HG03521 (cell line): ENCODE measurements around the gene PSD2.

Source experiments
- ATAC-seq: cut with Tn5 transposase; IDR thresholded peaks from one replicate; pipeline ENCODE4 v1.9.1; 2021; ENCODE audit warnings: mild to moderate bottlenecking, moderate library complexity; ENCODE audit not compliant: unreplicated experiment

Gene PSD2

GRCh38 chr5:139763280-139763929 lies 32.2 kb upstream of the PSD2 start:
- no peak for ATAC-seq

- ATAC-seq: no peak
Observed at GRCh38 chr5:139763930-139764791, 31.4 kb upstream of the PSD2 start.

GRCh38 chr5:139764886-139765408 lies 30.7 kb upstream of the PSD2 start:
- no peak for ATAC-seq

DNA sequence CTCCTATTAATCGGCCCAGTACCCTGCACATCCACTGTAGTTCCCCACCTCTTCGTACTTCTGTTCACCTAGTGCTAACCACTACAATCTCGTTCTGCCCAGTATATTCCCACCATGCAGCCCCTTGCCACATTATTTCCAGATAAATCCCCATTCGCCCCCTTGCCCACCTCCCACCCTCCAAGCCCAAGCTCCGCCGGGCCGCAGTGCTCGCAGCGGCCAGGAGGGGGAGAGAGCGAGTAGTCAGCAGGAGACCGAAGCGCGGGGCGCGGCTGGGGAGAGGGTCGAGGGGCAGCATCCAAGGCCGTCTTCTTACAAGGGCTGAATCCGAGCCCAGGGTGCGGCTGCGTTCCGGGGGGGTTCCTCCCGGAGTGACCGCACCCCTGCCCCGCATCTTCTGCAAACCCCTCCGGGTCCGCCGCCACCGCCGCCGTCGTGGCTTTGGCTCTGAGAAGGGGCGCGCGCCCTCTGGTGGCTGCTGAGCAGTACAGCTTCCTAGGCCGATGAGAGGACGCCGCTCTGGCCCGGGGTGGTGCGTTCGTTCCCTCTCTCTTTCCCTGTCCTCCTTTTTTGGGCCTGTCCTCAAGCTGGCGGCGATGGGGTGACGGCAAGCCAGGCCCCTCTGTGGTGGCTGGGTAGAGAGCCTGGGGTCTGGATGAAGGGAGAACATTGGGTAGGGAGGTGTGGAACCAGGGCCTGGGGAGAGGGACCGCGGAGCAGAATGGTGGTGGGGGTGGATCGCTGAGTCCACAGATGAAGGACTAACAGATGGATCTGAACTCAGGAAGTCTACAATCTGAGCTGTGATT lies 30.0 kb upstream of the PSD2 start:
- peak; percentile 64 for ATAC-seq

- no peak for ATAC-seq
Observed at GRCh38 chr5:139767960-139768359, 27.6 kb upstream of the PSD2 start.

- no peak for ATAC-seq
Observed at GRCh38 chr5:139768807-139769465, 26.7 kb upstream of the PSD2 start.

GRCh38 chr5:139769477-139769876 lies 26.1 kb upstream of the PSD2 start:
- ATAC-seq: no peak

DNA sequence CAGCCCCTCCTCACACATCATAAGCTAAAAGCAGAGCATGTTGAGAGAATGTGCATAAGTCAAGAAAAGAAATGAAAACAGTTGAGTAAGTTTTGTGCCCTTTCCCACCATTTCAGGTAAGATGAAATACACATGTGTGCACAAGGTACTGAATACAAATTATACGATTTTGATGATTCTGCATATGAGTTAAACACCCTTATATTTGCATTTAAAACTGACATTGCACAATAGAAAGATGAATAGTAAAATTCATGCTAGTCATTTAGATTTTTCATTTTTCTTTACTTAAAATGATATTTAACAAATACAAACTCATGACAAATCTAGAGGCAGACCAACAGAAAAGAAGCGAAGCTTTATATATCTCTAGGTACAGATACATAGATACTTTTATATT lies 24.9 kb upstream of the PSD2 start:
- ATAC-seq: no peak

GRCh38 chr5:139772089-139772791 lies 23.4 kb upstream of the PSD2 start:
- no peak for ATAC-seq

DNA sequence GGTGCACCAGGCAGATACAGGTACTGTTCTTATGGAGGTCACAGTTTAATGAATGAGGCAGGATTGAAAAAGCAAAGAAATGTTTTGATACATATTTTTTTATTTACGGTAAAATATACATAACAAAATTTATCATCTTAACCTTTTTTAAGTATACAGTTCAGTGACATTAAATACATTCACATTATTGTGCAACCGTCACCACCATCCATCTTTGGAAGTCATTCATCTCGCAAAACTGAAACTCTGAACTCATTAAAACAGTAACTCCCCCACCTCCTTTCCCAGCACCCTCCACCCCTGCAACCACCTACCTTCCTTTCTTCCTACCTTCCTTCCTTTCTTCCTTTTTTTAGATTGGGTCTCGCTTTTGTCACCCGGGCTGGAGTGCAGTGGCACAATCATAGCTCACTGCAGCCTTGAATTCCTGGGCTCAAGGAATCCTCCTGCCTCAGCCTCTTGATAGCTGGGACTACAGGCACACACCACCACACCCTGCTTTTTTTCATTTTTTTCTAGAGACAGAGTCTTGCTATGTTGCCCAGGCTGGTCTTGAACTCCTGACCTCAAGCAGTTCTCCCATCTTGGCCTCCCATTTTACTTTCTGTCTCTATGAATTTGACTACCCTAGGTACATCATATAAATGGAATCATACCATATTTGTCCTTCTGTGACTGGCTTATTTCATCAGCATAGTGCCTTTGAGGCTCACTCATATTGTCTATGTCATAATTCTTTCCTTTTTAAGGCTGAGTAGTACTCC lies 22.5 kb upstream of the PSD2 start:
- no peak for ATAC-seq

GRCh38 chr5:139774980-139775661 lies 20.5 kb upstream of the PSD2 start:
- ATAC-seq: peak; percentile 72

GRCh38 chr5:139775872-139776271 lies 19.7 kb upstream of the PSD2 start:
- no peak for ATAC-seq

DNA sequence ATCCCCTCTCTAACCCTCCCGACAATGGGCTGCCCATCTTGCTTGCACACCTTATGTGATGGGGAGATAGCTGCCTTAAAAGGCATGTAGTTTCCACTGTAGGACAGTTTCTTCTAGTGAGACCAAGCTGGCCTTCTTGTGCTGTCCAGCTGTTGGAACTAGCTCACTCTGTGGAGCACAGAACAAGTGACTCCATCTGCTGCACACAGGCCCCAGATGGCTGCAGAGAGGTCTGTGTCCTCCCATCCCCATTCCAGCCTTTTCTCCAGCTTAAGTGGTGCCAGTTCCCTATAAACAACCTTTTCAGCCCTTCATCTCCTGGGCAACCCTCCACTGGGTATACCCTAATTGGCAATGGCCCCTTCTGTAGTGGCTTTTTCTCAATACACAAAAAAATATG lies 18.7 kb upstream of the PSD2 start:
- ATAC-seq: no peak

- no peak for ATAC-seq
Observed at GRCh38 chr5:139783436-139783965, 12.1 kb upstream of the PSD2 start.

- no peak for ATAC-seq
Observed at GRCh38 chr5:139784488-139784887, 11.1 kb upstream of the PSD2 start.

DNA sequence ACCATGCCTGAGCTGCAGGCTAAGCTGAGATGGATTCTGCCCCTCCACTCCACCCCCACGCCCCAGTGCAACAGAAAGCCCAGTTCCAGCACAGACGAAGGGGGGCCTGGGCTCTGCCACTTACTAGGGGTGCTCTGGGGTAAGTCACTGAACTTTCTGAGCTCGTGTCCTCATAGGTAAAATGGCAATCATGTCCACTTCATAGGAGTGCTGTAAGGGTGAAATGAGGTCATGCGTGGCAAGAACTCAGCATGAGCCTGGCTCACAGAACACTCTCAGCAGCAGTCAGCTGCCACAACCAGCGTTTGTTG lies 8.4 kb upstream of the PSD2 start:
- ATAC-seq: no peak

GRCh38 chr5:139787568-139788293 lies 7.9 kb upstream of the PSD2 start:
- peak; percentile 57 for ATAC-seq

GRCh38 chr5:139788294-139788910 lies 7.2 kb upstream of the PSD2 start:
- ATAC-seq: peak; percentile 10
